Measurements from ENCODE around the gene CD33.

CD33 gene

GRCh38 chr19:51258165-51259160, 33.6 kb downstream of the CD33 start:
- DNase-seq (ENCODE audit: low spot score): no peak

- DNase-seq (ENCODE audit: low spot score): peak; percentile 9
These were observed 34.7 kb downstream of the CD33 start for GRCh38 chr19:51259348-51260245.

GRCh38 chr19:51263808-51264207, 38.9 kb downstream of the CD33 start:
- DNase-seq (ENCODE audit: low spot score): no peak

GRCh38 chr19:51271067-51271466, 46.2 kb downstream of the CD33 start:
- no peak for DNase-seq (ENCODE audit: low spot score)

GRCh38 chr19:51272183-51272810, 47.4 kb downstream of the CD33 start:
- no peak for DNase-seq (ENCODE audit: low spot score)

GRCh38 chr19:51274049-51274770, 49.3 kb downstream of the CD33 start:
- no peak for DNase-seq (ENCODE audit: low spot score)

- no peak for DNase-seq (ENCODE audit: low spot score)
These were observed 52.2 kb downstream of the CD33 start for GRCh38 chr19:51277112-51277511.

- DNase-seq (ENCODE audit: low spot score): no peak
These were observed 57.5 kb downstream of the CD33 start for GRCh38 chr19:51282335-51282734.

- DNase-seq (ENCODE audit: low spot score): no peak
These were observed 60.8 kb downstream of the CD33 start for GRCh38 chr19:51285682-51286081.

Data from AG08395 (cell line).